Activated CD4-positive, alpha-beta T cell treated with anti-CD3 and anti-CD28 coated beads, Interleukin-2, Interleukin-6, amounts not matched to agents 100 ng/mL and 50 ng/mL, durations not matched to agents 16 hours and 8 hours (primary cell): ENCODE results near the gene RHCG.
A peak's percentile ranks its signal among the peaks of the same experiment; 100 is the strongest.

Source experiments
- DNase-seq: peaks from one replicate; pipeline ENCODE4 v3.0.0-alpha.2; 2020

The RHCG gene

GRCh38 chr15:89496155-89497098, at the start of gene RHCG:
Gene RHCG, minus strand, starts transcription at chr15:89496583. Its CDS starts 39 bp downstream, at chr15:89496544.
- peak; percentile 7 for DNase-seq

DNA sequence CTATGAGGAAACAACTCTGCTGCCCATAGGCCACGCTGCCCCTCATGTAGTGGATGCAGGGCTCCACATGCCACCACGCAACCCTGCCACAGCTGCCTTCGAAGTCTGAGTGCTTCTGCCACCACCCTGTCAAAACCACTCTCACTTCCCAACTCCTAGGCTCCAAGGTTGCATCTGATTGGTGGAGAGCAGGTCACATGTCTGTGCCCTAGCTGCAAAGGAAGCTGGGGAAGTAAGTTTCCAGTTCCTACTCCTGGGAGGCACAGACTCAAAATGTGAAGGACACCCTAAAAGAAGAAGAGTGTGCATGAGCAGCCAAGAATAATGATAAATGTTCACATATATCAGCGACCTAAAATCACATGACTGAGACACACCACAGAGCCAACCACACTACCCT, 47.0 kb upstream of the RHCG start:
- DNase-seq = no peak

- no peak for DNase-seq
Observed at GRCh38 chr15:89542369-89542768, 46.0 kb upstream of the RHCG start.

DNA sequence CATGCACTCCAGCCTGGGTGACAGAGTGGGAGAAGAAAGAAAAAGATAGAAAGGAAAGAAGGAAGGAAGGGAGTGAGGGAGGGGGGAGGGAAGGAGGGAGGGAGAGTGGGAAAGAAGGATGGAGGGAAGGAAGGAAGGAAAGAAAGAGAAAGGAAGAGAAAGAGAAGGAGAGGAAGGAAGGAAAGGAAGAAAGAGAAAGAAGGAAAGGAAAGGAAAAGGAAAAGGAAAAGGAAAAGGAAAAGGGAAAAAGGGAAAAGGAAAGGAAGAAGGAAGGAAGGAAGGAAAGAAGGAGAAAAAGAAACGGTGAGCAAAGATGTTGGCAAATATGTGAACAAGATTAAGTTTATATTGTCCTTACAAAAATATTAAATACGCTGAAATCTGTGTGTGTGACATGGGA, 42.6 kb upstream of the RHCG start:
- DNase-seq = no peak

- DNase-seq = no peak
Observed at GRCh38 chr15:89533861-89534544, 37.6 kb upstream of the RHCG start.

DNA sequence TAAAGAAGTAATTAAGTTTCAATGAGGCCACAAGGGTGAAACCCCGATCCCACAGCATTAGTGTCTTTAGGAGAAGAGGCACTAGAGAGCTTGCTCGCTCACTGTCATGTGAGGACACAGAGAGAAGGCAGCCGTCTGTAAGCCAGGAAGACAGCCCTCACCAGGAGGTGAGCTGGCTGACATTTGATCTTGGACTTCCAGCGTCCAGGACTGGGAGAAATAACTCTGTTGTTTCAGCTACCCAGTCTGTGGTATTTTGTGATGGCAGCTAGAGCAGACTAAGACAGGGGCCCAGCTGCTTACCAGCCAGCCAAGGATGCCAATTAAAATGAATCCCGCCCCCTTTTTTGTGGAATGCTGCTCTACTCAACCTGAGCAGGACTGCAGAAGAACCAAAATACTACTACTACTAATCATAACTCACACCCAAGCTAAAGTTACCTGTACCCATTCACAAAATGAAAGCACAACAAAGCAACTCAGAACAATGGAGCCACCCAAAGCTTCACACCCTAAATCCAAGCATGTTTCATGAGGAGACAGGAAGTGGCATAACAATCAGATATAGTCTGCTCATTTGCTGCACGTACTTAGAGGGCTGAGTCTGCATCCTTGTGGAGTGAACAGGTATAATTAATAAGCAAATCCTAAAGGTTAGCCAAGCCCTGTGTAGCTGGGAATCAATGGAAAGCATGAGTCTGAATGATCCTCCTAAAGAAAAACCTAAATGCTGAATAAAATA, 35.6 kb upstream of the RHCG start:
- no peak for DNase-seq

- no peak for DNase-seq
Observed at GRCh38 chr15:89530976-89531375, 34.6 kb upstream of the RHCG start.

DNA sequence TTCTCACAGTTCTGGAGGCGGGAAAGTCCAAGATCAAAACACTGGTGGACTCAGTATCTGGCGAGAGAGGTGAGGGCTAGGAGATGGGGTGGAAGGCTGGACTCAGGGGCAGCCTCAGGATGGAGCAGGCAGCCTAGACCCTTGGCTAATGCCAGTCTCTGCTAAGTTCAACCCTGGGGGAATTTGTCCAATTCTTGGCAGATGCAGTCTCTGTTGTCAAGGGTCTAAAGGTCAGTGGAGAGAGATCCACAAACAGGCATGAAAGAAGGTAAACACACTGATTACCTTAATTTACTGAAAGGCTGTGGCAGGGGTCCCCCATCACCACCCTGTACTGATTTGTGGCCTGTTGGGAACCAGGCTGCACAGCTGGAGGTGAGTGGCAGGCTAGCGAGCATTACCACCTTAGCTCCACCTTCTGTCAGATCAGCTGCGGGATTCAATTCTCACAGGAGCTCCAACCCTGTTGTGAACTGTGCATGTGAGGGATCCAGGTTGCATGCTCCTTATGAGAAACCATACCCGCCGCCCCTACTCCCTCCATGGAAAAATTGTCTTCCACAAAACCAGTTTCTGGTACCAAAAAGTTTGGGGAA, 32.5 kb upstream of the RHCG start:
- DNase-seq = no peak

DNA sequence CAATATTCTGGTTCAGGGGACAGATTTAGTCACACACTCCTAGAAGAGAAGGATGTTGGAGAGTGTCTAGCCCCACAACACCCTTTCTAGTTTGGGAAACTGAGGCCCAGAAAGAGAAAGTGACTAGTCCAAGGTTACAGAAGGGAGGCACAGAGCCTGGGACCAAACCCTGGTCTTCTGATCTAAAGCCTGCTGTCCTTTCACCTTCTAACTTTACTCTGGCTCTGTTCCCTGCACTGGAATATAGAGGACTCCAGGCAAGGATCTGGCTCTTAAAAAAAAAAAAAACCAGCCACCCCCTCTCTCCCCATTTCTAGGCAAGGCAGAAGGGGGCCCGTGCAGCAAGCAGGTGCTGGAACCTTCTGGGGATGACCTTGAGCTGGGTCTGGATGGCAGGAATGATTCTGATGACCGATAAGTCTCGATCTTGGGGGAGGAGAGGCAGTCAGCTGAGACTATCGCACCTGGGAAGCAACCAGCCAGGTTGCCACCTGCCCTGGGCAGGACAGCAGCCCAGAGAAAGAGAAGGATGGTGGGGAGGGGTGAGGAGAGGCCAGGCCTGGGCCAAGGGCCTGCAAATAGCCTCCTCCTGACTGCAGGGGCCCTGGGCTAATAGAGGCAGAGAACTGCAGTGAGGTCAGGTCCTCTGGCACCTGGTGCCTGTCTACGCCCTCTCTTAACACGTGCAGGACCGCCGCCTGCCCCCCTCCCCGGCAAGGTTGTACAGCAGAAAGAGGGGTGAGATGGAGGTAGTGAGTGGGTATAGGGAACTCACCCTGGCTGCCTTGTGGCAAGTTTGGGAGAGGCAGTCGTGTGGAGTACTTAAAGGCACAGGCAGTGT, 30.4 kb upstream of the RHCG start:
- DNase-seq = no peak

GRCh38 chr15:89526181-89526580, 29.8 kb upstream of the RHCG start:
- DNase-seq = no peak

DNA sequence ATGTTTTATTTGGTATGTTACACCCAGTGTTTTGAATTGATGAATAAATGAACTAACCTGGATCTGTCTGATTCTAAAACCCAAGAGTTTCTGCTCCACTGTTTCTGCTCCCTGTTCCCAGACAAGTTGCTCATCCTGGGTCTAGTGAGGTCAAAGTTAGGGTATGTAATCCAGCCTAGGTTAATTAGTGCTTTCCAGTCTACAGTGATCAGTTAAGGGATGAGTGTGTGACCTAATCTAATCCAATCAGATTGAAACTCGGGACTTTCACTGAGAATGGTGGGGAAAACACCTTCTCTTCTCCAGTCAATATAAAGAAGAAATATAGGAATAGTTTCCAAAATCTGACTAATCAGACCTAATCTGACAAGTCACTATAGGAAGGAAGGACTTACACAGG, 27.8 kb upstream of the RHCG start:
- DNase-seq = no peak

GRCh38 chr15:89523101-89523500, 26.7 kb upstream of the RHCG start:
- DNase-seq = no peak

- DNase-seq = no peak
Observed at GRCh38 chr15:89521605-89522004, 25.2 kb upstream of the RHCG start.

DNA sequence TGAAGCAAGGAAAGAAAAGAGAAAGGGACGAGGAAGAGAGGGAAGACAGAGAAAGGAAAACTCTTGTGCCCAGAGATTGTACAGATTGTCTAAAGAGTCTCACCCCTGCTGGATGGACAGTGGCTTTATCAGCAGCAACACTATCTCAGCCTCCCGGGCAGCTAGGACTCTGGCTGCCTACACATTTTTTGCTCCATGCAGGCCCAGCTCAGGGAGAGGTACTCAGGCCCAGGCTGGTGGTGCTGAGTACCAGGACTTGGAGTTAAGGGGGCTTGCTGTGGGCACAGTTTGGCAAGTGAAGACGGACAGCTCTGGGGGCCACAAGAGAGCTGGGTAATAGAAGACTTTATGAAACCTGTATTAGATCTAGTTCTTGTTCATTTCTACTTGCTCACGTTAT, 19.1 kb upstream of the RHCG start:
- no peak for DNase-seq

GRCh38 chr15:89514596-89515406, 18.4 kb upstream of the RHCG start:
- DNase-seq = no peak

DNA sequence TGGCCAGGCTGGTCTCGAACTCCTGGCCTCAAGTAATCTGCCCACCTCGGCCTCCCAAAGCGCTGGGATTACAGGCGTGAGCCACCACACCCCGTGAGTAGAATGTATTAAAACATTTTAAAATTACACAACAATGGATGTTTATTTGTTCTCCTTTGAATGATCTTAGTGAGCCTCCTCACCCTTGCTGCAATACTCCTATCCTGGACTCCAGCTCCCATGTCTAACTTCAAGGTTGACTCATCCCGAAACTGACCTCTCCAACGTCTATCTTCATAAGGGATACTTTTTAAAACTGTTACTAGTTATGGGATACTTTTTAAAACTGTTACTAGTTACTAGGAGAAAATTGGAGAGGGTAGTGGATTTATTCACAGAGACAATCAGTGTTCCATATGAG, 17.8 kb upstream of the RHCG start:
- DNase-seq = no peak

- no peak for DNase-seq
Observed at GRCh38 chr15:89513284-89513683, 16.9 kb upstream of the RHCG start.

DNA sequence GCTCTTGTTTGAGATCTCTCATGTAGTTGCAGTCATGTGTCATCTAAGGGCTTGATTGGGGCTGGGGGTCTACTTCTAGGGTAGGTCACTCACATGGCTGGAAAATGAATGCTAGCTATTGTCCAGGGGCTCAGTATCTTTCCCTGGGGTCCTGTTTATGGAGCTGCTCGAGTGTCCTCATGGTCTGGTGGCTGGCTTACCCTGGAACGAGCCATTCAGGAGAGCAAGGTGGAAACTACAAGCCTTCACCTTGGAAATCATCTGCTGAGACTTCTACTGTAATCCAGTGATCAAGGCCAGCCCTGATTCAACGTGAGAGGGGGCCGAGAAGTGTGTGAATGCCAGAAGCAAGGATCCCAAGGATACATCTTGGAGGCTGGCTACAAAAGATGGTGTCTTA, 16.2 kb upstream of the RHCG start:
- no peak for DNase-seq

DNA sequence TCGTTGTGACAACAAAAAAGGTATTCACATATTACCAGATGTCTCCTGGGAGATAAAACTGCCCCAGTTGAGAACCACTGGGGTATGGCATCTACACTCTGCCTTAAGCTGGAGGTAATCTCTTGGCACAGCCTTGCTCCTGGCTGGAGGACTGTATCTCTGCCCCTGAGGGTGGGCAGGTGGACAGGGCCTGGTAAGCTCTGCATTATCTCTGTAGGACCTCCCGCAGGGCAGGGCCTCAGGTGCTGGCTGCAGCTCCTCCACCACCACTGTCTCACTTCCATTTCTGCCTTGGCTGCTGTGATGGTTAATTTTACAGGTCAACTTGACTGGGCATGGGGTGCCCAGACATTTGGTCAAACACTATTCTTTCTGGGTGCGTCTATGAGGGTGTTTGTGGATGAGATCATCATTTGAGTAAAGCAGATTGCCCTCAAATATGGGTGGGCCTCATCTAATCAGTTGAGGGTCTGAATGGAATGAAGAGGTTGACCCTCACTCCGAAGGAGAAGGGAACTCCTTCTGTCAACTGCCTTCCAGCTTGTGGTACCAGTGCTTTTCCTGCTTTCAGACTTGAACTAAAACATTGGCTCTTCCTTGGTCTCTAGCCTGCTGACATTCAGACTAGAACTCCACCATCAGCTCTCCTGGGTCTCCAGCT, 9.8 kb upstream of the RHCG start:
- no peak for DNase-seq

DNA sequence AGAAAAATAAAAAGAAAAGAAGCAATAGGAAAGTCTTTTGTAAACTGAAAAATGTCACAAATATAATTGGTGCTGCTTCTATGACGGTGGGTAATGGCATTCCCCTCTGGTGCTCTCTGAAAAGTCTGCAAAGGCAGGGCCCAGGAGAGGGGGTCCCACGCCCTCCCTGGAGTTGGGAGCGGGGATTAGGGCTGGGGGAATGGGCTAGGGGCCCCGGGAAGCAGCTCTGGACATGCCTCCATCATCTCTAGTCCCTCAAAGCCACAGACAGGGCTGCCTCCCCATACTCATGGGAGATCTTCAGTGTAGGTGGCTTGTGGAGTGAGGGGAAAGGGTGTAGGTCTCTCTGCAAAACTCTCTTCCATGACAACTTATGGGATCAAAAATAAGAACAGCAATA, 7.8 kb upstream of the RHCG start:
- DNase-seq = no peak
